Thyroid gland (tissue), 4 donors: ENCODE results near the gene EEF1AKMT3.

Experiments
- CTCF ChIP-seq, 6 experiments: fragments of 200-600 bp in 3 of 6; fragments of 450-650 bp in 3 of 6; sonication (generic) in 3 of 6; IDR thresholded peaks; one replicate each; pipeline ENCODE4 v1.5.1; 2016 to 2019; ENCODE audit warnings: antibody characterized with exemption in 6 of 6, mild to moderate bottlenecking in 2 of 6, inconsistent platforms in 1 of 6, moderate library complexity in 1 of 6
- POLR2A ChIP-seq, 2 donors: fragments of 450-650 bp; IDR thresholded peaks; one replicate each; pipeline ENCODE4 v1.6.1; 2017; ENCODE audit warnings: antibody characterized with exemption in 2 of 2, mild to moderate bottlenecking in 2 of 2, moderate library complexity in 1 of 2

GRCh38 chr12:57817261-57817989 lies 45.0 kb downstream of the EEF1AKMT3 start:
- TF ChIP-seq CTCF (IDR thresholded peaks at IDR 0.05): no peak
- no peak for TF ChIP-seq POLR2A (IDR thresholded peaks at IDR 0.05)
